Trophoblast cell (in vitro differentiated cells and primary cell): ENCODE results near the gene PHLDB3.

Experiments used
- DNase-seq, 2 donors: peaks; one replicate each; pipeline ENCODE4 v3.0.0-alpha.2; 2016
- H2AFZ ChIP-seq: 2 replicates; pipeline ENCODE4 v1.6.1; 2013; ENCODE audit warnings: low read length, moderate library complexity, mild to moderate bottlenecking; ENCODE audit not compliant: insufficient read depth, poor library complexity
- H2AK5ac ChIP-seq: 2 replicates; pipeline ENCODE4 v1.6.1; 2013; ENCODE audit warnings: mild to moderate bottlenecking, low read length
- H2BK120ac ChIP-seq: 2 replicates; pipeline ENCODE4 v1.6.1; 2013; ENCODE audit warnings: low read length, mild to moderate bottlenecking, moderate library complexity; ENCODE audit not compliant: insufficient read depth, poor library complexity
- H2BK12ac ChIP-seq: 2 replicates; pipeline ENCODE4 v1.6.1; 2013; ENCODE audit warnings: mild to moderate bottlenecking, low read length, moderate library complexity
- H2BK5ac ChIP-seq: 2 replicates; pipeline ENCODE4 v1.6.1; 2013; ENCODE audit warnings: low read length, low read depth, moderate library complexity, mild to moderate bottlenecking; ENCODE audit not compliant: poor library complexity
- H3K14ac ChIP-seq: 2 replicates; pipeline ENCODE4 v1.6.1; 2013; ENCODE audit warnings: mild to moderate bottlenecking, low read length
- H3K18ac ChIP-seq: 2 replicates; pipeline ENCODE4 v1.6.1; 2013; ENCODE audit warnings: mild to moderate bottlenecking, low read length
- H3K23ac ChIP-seq: 2 replicates; pipeline ENCODE4 v1.6.1; 2013; ENCODE audit warnings: low read length
- H3K27ac ChIP-seq: 2 replicates; pipeline ENCODE4 v1.5.1; 2013; ENCODE audit warnings: low read depth, mild to moderate bottlenecking, inconsistent platforms, low read length, moderate library complexity
- H3K27me3 ChIP-seq: 2 replicates; pipeline ENCODE4 v1.6.1; 2013; ENCODE audit warnings: inconsistent platforms, mild to moderate bottlenecking, low read length, moderate library complexity; ENCODE audit not compliant: insufficient read depth
- H3K36me3 ChIP-seq, 2 experiments: 1 replicate in 1 of 2; 2 replicates in 1 of 2; pipeline ENCODE4 v1.6.1; 2013; ENCODE audit warnings: low read length in 2 of 2, mild to moderate bottlenecking in 2 of 2, moderate library complexity in 1 of 2; ENCODE audit not compliant: insufficient read depth in 2 of 2, control insufficient read depth in 1 of 2
- H3K4ac ChIP-seq: 2 replicates; pipeline ENCODE4 v1.6.1; 2013; ENCODE audit warnings: low read depth, mild to moderate bottlenecking, low read length, moderate library complexity
- H3K4me1 ChIP-seq, 2 experiments: 1 replicate in 1 of 2; 2 replicates in 1 of 2; pipeline ENCODE4 v1.6.1; 2013; ENCODE audit warnings: low read length in 2 of 2, mild to moderate bottlenecking in 2 of 2, moderate library complexity in 1 of 2; ENCODE audit not compliant: insufficient read depth in 2 of 2, control insufficient read depth in 1 of 2
- H3K4me2 ChIP-seq: 2 replicates; pipeline ENCODE4 v1.6.1; 2013; ENCODE audit warnings: inconsistent platforms, mild to moderate bottlenecking, low read length, moderate library complexity
- H3K4me3 ChIP-seq: 2 replicates; pipeline ENCODE4 v1.5.1; 2013; ENCODE audit warnings: mild to moderate bottlenecking, low read depth, low read length, inconsistent platforms
- H3K79me1 ChIP-seq: one replicate; pipeline ENCODE4 v1.6.1; 2013; ENCODE audit warnings: low read length
- H3K79me2 ChIP-seq: 2 replicates; pipeline ENCODE4 v1.6.1; 2013; ENCODE audit warnings: low read length, mild to moderate bottlenecking; ENCODE audit not compliant: control insufficient read depth, insufficient read depth, poor library complexity
- H3K9ac ChIP-seq: 2 replicates; pipeline ENCODE4 v1.6.1; 2013; ENCODE audit warnings: mild to moderate bottlenecking, low read length
- H3K9me3 ChIP-seq: 2 replicates; pipeline ENCODE4 v1.6.1; 2013; ENCODE audit warnings: low read depth, mild to moderate bottlenecking, control low read depth, inconsistent platforms, low read length; ENCODE audit not compliant: insufficient read depth
- H4K12ac ChIP-seq: 2 replicates; pipeline ENCODE4 v1.6.1; 2013; ENCODE audit warnings: low read depth, mild to moderate bottlenecking, low read length, moderate library complexity
- H4K8ac ChIP-seq: 2 replicates; pipeline ENCODE4 v1.6.1; 2013; ENCODE audit warnings: low read depth, mild to moderate bottlenecking, low read length, moderate library complexity
- H4K91ac ChIP-seq: one replicate; pipeline ENCODE4 v1.6.1; 2013; ENCODE audit warnings: low read depth, mild to moderate bottlenecking, low read length, moderate library complexity
- WGBS: extraction: QIAGEN DNeasy Blood & Tissue Kit; methylation state at CpG from one replicate; pipeline ENCODE4 v1.1.7; 2013; ENCODE audit warnings: missing lambda C conversion rate; ENCODE audit not compliant: insufficient read length, insufficient coverage; ENCODE audit errors: extremely low coverage; 5-methylcytosine and 5-hydroxymethylcytosine counted together

PHLDB3 gene

DNA sequence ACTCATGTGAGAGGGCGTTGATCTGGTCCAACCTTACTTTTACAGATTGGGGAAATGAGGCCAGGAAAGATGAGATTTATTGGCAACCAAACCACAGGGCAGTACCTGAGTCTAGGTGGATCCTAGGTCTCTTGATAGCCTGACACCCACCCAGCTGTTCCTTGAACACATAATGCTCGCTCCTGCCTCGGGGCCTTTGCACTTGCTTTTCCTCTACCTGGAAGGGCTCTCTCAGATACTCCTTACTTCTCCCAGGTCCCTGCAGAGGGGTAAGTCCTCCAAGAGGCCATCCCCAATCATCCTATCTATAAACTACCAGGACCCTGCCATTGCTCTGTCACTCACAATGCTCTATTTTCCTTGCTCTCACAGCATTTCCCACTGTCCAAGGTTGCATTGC, 35.8 kb upstream of the PHLDB3 start:
- no peaks in the 10 kb centered on the region for H3K27me3 ChIP-seq
- no peaks in the 10 kb centered on the region for H3K79me2 ChIP-seq
- H3K4ac ChIP-seq, result no peak overlapping the region
- H3K9ac ChIP-seq, result no peak overlapping the region
- no peak for DNase-seq
- H2AFZ ChIP-seq, result no peak overlapping the region
- no peak overlapping the region for H3K27ac ChIP-seq
- no peak overlapping the region for H3K4me3 ChIP-seq
- no peak overlapping the region for H3K18ac ChIP-seq
- H3K23ac ChIP-seq, result no peak overlapping the region
- no peak overlapping the region for H2BK120ac ChIP-seq
- H3K4me1 ChIP-seq, result peaks cover 0 to 2% of the 10 kb centered on the region in 2 experiments
- peaks cover 52 to 71% of the 10 kb centered on the region in 2 experiments for H3K36me3 ChIP-seq
- H4K12ac ChIP-seq, result no peak overlapping the region
- no peak overlapping the region for H4K8ac ChIP-seq
- H3K14ac ChIP-seq, result no peak overlapping the region
- no peaks in the 10 kb centered on the region for H3K79me1 ChIP-seq
- peaks cover 2% of the 10 kb centered on the region for H3K9me3 ChIP-seq
- H2BK5ac ChIP-seq, result no peak overlapping the region
- H2AK5ac ChIP-seq, result no peak overlapping the region
- WGBS, result no CpG with 5 or more reads among the region's 3 CpGs
- H2BK12ac ChIP-seq, result no peak overlapping the region
- no peak overlapping the region for H3K4me2 ChIP-seq
- H4K91ac ChIP-seq, result no peak overlapping the region

DNA sequence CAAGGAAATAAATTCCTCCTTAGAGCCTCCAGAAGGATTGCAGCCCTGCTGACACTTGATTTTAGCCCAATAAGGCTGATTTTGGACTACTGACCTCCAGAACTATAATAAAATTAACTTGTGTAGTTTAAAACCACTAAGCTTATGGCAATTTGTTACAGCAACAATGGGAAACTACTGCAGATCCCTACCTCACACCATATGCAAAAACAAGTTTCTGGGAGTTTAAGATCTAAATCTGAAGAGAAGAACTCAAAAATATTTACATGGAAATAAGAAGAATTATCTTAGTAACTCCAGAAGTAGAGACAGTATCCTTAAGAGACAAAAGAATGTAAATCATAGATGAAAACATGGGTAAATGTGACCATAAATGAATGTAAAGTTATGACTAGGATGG, 34.4 kb upstream of the PHLDB3 start:
- Histone ChIP-seq H3K14ac (no peak overlapping the region), H2AFZ (no peak overlapping the region), H2BK5ac (no peak overlapping the region), H3K9ac (no peak overlapping the region), H3K36me3 (peaks cover 39 to 56% of the 10 kb centered on the region in 2 experiments), H4K8ac (no peak overlapping the region), H3K18ac (no peak overlapping the region), H2AK5ac (no peak overlapping the region), H4K12ac (no peak overlapping the region), H3K79me2 (no peaks in the 10 kb centered on the region), H3K23ac (no peak overlapping the region), H3K9me3 (peaks cover 2% of the 10 kb centered on the region), H3K4me1 (peaks cover 0 to 5% of the 10 kb centered on the region in 2 experiments), H3K4me2 (no peak overlapping the region), H3K27ac (no peak overlapping the region), H3K4ac (no peak overlapping the region), H4K91ac (no peak overlapping the region), H3K27me3 (no peaks in the 10 kb centered on the region), H2BK120ac (no peak overlapping the region), H3K79me1 (no peaks in the 10 kb centered on the region), H3K4me3 (no peak overlapping the region), H2BK12ac (no peak overlapping the region)
- DNase-seq, result no peak

DNA sequence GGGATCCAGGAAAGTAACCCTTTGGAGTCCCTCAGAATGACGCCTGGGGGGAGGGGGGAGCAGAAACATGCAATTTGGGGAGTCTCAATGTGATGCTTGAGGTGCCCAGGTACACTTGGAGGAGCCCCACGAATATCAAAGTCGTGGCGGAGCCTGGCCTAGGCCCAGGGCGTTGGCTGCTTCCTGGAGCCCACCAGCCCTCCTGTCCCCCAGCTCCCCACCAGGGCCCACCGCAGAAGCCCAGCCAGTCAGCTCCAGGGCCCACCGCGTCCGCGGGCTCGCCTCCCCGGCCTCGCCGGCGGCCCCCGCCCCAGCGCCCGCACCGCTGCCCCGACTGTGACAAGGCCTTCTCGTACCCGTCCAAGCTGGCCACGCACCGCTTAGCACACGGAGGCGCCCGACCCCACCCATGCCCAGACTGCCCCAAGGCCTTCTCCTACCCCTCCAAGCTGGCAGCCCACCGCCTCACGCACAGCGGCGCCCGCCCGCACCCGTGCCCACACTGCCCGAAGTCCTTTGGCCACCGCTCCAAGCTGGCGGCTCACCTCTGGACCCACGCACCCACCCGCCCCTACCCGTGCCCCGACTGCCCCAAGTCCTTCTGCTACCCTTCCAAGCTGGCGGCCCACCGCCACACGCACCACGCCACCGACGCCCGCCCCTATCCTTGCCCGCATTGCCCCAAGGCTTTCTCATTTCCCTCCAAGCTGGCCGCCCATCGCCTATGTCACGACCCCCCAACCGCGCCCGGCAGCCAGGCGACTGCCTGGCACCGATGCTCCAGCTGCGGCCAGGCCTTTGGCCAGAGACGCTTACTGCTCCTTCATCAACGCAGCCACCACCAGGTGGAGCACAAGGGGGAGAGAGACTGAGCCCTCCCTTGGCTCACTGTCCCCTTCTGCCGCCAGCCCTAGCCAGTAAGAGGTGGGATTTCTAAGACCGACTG, 30.5 kb upstream of the PHLDB3 start:
- Histone ChIP-seq H4K91ac (no peak overlapping the region), H3K36me3 (peaks cover 8 to 21% of the 10 kb centered on the region in 2 experiments), H3K4me2 (no peak overlapping the region), H2BK5ac (no peak overlapping the region), H3K9me3 (no peaks in the 10 kb centered on the region), H3K79me1 (peaks cover 11% of the 10 kb centered on the region), H4K12ac (no peak overlapping the region), H4K8ac (no peak overlapping the region), H3K4me1 (peaks cover 4 to 12% of the 10 kb centered on the region in 2 experiments), H2AK5ac (no peak overlapping the region), H3K14ac (no peak overlapping the region), H2AFZ (no peak overlapping the region), H3K27me3 (no peaks in the 10 kb centered on the region), H3K23ac (no peak overlapping the region), H3K27ac (no peak overlapping the region), H3K79me2 (peaks cover 2% of the 10 kb centered on the region), H3K4ac (no peak overlapping the region), H3K18ac (no peak overlapping the region), H2BK120ac (no peak overlapping the region), H2BK12ac (no peak overlapping the region), H3K4me3 (no peak overlapping the region), H3K9ac (no peak overlapping the region)
- WGBS, result no CpG with 5 or more reads among the region's 62 CpGs
- DNase-seq, result peak; percentile 27 to 70

DNA sequence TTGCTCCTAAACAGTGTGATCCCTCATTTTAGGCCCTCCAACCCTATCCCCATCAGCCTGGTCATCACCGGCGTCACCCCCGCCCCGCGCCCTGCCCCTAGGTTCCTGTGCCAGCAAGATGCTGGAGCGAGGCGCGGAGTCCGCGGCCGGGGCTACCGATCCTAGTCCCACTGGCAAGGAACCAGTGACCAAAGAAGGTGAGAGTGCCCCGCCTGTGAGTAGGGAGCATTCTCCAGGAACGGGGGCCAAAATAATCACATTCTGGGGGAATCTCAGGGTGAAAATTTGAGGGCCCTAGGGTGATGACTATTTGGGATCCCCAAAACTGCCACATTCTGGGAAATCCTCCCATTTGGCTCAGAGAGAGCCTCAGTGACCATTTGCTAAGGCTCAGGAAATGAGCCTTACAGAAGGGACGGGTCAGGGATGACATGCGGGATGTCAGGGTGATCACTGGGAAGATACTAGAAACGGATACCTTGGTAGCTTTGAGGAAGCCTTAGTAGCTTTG, 29.8 kb upstream of the PHLDB3 start:
- no peak overlapping the region for H2BK5ac ChIP-seq

More for the DNA sequence above, 29.8 kb upstream of the PHLDB3 start:
- H3K79me2 ChIP-seq, result peaks cover 2% of the 10 kb centered on the region
- H3K4me2 ChIP-seq, result peak overlapping the region; percentile 86
- no peak overlapping the region for H3K14ac ChIP-seq
- no peak overlapping the region for H3K27ac ChIP-seq
- H3K18ac ChIP-seq, result no peak overlapping the region
- no peak overlapping the region for H2AK5ac ChIP-seq
- no peak overlapping the region for H4K91ac ChIP-seq
- H3K27me3 ChIP-seq, result no peaks in the 10 kb centered on the region
- peaks cover 7 to 16% of the 10 kb centered on the region in 2 experiments for H3K36me3 ChIP-seq
- no peaks in the 10 kb centered on the region for H3K9me3 ChIP-seq
- WGBS, result no CpG with 5 or more reads among the region's 17 CpGs
- DNase-seq, result no peak
- no peak overlapping the region for H3K9ac ChIP-seq
- H4K12ac ChIP-seq, result no peak overlapping the region
- H3K79me1 ChIP-seq, result peaks cover 11% of the 10 kb centered on the region
- no peak overlapping the region for H2BK12ac ChIP-seq
- H3K4me3 ChIP-seq, result peak overlapping the region; percentile 37
- H3K23ac ChIP-seq, result no peak overlapping the region
- no peak overlapping the region for H4K8ac ChIP-seq
- H3K4ac ChIP-seq, result no peak overlapping the region
- no peak overlapping the region for H2BK120ac ChIP-seq
- H2AFZ ChIP-seq, result no peak overlapping the region
- H3K4me1 ChIP-seq, result peaks cover 4 to 12% of the 10 kb centered on the region in 2 experiments
